Islet precursor cell (in vitro differentiated cells): Measurements from ENCODE around the gene VCX2.
"Not testable (repeated sequence)": the region's sequence is repeated elsewhere in the genome, so short reads cannot be mapped to it uniquely, and the experiment has no call there.

Experiments used
- DNase-seq: peaks from one replicate; pipeline ENCODE4 v3.0.0-alpha.2; 2018

Gene VCX2

DNA sequence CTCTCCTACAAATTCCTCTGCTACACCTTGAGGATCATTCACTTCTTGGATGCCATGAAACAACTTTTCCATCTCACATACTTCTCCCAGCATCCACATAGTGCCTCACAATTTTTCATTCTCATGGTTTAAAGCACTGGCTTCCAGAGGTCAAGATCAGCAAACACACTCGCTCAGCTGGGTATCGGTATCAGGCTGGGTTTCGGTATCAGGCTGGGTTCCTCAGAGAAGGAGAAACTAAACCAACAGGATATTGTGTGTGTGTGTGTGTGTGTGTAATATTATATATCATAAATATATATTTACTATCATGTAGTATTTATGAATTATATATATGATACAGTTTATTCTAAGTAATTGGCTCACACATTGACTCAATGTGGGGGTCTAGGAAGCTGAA is at the start of gene VCX2:
Gene VCX2, minus strand, starts transcription at position 99 of the 400 bp plus-strand sequence. CDS start 624 bp downstream, outside the sequence.
- not testable (repeated sequence) for DNase-seq

DNA sequence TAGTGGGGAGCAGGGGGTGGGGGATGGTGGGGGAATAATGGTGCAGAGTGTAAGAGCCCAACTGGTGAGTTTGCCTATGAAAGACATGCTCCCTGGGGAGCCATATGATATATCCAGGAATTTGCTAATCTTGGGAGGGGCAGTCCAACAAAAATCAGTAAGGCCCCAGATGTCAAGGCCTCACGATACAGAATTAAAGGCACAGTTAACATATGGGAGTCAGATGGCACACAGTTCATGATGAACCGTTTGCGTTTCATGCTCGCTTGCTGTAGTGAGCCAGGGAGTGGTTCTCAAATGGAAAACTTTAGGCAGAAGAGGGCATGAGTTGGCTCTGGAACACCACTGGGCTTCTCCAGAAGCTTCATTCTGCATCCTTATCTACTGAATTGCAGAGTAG is 33.9 kb upstream of the VCX2 start:
- no peak for DNase-seq

GRCh38 chrX:8204169-8204935 is 33.3 kb upstream of the VCX2 start:
- DNase-seq, result peak; percentile 83

GRCh38 chrX:8201896-8202331 is 30.8 kb upstream of the VCX2 start:
- DNase-seq, result peak; percentile 95

GRCh38 chrX:8196776-8197175 is 25.7 kb upstream of the VCX2 start:
- DNase-seq, result no peak

DNA sequence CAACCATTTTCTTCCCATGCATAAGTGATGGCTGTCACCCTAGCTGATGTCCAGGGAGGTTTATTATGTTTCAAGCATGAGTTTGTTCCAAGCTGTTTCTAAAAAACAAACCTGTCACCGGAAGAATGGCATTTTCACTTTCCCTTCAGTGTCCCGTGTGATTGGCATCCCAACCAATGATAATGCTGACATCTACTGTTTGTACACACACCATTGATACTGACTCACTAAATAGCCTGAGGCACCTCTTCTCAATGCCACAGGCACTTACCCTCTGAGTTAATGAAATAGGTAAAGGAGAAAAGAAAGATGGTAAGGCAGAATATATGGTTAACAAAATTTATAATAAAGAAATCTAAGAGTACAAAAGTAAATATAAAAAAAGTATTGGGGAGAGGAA is 23.1 kb upstream of the VCX2 start:
- DNase-seq, result no peak

- DNase-seq, result no peak
Observed at GRCh38 chrX:8192276-8192675, 21.2 kb upstream of the VCX2 start.

DNA sequence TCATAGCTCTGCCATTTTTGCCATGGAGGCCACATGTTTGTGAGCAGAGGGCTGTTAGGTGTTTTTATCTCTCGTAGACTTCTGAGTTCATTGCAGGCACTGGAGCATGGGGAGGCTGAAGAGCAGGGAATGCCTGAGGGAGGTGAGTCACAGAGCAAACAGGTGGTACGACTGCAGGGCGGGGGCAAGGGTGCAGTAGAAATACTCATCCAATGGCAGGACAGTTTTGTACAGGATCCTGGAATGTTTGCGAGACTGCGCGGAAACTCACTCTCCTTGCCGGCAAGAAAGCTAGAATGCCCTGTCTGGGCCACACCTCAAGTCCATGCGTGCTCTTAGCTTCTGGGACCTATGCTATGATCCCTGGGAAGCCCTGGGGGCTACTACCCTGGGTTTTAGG is 20.0 kb upstream of the VCX2 start:
- peak; percentile 93 for DNase-seq

GRCh38 chrX:8190341-8190830 is 19.3 kb upstream of the VCX2 start:
- no peak for DNase-seq

GRCh38 chrX:8189096-8189830 is 18.2 kb upstream of the VCX2 start:
- DNase-seq, result no peak

DNA sequence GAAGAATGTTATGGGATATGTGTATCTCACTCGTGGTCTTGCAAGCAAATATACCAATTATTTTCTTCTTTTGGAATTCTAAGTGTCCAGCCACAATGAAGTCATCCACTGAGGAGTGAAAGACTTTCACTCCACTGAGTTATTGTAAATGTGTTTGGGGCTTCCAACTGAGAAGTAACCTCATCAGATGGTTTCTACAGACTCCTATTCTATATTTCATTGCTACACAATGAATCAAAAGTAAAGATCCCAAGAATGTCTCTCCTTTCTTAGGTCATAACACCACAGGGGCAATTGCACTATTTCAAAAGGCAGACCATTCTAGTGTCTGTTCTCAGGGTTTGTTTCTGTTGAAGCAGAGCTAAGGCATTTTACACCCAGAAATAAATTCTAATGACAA is 12.3 kb upstream of the VCX2 start:
- DNase-seq, result no peak

DNA sequence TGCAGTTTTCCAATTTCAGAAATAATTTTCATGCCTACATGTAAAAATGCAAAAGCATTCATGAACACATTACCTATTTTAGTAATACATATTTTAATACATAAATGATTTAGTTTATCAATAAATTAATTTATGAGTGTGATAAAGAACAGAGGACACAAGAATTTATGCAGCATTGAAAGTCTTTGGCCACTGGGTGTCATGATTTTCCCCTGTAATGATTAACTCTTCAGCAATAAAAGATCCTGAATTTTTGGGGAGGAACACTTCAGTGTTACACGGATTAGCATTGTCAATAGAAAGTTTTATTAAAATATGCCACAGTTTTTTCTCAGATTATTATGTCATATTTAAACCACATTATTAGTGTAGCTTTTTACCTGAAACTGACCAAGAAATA is 8.6 kb upstream of the VCX2 start:
- no peak for DNase-seq

GRCh38 chrX:8154011-8154410 is 17.1 kb downstream of the VCX2 start:
- DNase-seq, result not testable (repeated sequence)

DNA sequence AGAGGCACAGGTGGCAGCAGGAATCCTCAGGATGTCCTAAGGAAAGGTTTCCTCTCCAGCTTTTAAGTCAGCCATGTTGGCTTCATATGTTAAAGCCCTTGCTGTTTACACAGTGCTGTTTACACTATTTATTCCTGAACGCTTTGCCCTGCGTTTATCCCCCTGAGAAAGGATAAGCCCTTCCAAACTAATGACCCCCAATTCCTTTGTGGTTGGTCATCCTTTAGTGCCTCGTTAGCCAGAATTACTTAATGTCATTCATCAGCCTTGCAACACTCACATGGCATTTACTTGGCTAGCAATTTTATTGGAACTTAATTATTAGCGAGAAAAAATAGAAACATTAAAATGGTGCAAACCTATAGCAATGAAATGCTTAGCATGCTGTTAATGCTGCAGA is 23.8 kb downstream of the VCX2 start:
- DNase-seq, result no peak

GRCh38 chrX:8144925-8145324 is 26.1 kb downstream of the VCX2 start:
- DNase-seq, result no peak

GRCh38 chrX:8141896-8142295 is 29.2 kb downstream of the VCX2 start:
- DNase-seq, result no peak

GRCh38 chrX:8140986-8141744 is 29.9 kb downstream of the VCX2 start:
- no peak for DNase-seq

DNA sequence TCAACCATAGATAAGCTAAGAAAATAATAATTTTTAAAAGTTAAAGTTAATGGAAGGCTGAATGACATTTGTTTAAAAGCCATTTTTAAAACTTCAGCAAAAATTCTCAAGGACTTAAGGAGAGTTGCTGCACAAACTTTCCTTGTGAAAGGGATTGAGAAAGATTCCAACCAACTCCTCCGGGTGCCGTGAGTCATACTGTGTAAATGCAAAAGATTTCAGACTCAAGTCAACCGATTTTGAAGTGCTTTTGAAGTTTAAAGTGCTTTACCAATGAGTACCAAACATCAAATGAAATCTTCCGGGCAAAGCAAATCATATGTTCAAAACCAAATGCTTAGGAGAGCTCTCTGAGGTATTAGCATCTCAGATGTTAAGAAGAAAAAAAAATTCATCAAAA is 31.4 kb downstream of the VCX2 start:
- peak; percentile 55 for DNase-seq

DNA sequence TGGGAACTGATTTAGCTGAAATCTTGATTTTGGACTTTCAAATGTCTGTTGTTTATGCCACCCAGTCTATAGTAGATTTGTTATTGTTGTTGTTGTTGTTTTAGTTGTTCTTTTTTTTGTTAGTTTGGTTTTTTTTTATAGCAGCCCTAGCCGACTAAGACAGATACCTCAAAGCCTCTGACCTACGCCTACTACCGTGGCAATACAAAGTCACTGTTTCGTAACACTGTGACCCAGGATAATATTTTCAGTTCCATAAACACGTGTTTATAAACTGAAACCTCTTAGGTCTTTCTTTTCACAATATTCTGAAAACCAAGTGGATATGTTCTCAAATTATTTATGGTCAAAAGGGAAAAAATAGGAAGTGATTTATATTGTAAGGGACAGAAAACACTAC is 32.8 kb downstream of the VCX2 start:
- DNase-seq, result no peak

GRCh38 chrX:8126648-8127047 is 44.4 kb downstream of the VCX2 start:
- no peak for DNase-seq

DNA sequence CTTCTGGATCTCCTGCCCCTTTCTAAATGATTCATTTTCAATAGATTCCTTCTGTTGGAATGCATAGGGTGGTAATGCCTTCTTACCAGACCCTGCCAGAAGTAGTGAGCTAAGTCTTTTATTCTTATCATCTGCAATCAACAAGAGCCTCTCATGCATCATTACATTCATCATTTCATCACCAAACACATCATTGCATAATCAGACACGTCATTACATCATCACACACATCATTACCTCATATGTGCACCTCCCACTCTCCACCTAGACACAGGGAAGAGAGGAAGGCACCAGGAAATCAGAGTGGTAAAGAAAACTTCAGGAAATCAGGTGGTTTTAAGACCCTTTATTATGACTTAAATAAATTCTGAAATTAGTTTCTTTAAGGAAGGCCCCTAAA is 45.0 kb downstream of the VCX2 start:
- no peak for DNase-seq

DNA sequence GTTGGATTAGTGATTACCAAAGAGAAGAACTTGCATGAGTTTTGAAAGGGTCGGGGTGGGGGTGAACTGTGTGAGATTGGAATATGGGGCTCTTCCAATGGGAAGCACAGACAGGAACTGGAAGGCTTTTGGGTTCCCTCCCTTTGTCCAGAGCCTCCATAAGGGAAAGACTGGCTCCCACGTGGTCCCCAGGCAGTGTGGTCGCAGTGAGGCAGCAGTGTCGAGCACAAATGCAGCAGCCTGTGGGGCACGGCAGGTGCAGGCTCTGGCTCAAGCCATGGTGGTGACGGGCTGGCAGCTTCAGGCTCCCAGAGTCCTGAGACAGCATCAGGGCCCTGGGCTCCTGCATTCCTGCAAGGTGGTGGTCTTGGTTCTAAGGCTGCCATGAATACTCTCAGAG is 45.5 kb downstream of the VCX2 start:
- no peak for DNase-seq

DNA sequence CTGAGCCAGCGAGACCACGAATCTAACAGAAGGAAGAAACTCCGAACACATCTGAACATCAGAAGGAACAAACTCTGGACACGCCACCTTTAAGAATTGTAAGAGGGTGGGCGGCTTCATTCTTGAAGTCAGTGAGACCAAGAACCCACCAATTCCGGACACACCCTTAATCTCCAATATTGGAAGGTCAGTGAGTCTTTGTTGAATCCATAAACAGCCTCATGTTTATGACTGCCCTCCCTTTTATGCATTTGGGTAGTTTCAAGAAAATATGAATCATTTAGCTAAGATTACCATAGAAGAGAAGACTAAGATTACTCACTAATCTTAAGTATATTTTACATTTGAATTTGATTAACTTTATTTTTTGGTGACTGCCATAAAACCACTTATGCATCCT is 48.5 kb downstream of the VCX2 start:
- DNase-seq, result no peak

GRCh38 chrX:8121391-8121790 is 49.7 kb downstream of the VCX2 start:
- not testable (repeated sequence) for DNase-seq
